Measurements from ENCODE around the gene MTMR2. TPM values are rescaled to one million over a fixed set of nuclear protein-coding genes. Genes with fewer than 3 reads are reported as not detected.

The MTMR2 gene
- polyA plus RNA-seq, 2 of the 4 experiments (the other 2 are of a cell fraction): 22.2 to 28.7 TPM

DNA sequence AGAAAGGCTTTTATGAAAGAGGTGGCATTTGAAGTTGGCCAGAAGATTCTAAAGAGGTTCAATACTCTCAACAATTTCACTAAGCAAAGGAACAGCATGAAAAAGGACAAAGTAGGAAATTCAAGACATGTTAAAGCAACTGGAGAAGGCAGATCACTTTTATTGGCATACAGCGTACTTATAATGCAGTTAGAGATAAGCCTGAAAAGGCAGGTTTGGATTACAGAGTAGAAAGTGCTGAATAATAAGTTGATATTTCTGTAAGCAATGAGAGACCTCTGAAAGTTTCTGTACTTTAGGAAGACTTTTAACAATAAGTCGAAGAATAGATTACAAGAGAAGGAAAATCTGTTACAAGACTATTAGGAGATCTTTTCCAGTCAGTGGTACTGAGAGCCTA lies 25.1 kb downstream of the MTMR2 start:
- CTCF ChIA-PET: no interaction called here
- ATAC-seq (no peak), FAIRE-seq (no peak), DNase-seq (ENCODE audit: low read depth in 1 of 2, low spot score in 1 of 2) (no peak)
- TF ChIP-seq KDM5A (IDR thresholded peaks at IDR 0.05) (no peak), ZSCAN20 (CRISPR knock-in tag; IDR thresholded peaks at IDR 0.05) (no peak), RFX5 (IDR thresholded peaks at IDR 0.05) (no peak), HDAC2 (IDR thresholded peaks at IDR 0.05) (no peak), RARB (CRISPR knock-in tag; IDR thresholded peaks at IDR 0.05) (no peak), NFE2L2 (conservative IDR thresholded peaks at IDR 0.05; ENCODE audit: low read length) (no peak), NPAS2 (CRISPR knock-in tag; IDR thresholded peaks at IDR 0.05; ENCODE audit: borderline replicate concordance) (no peak), RAD21 (conservative IDR thresholded peaks at IDR 0.05 in 1 of 2, IDR thresholded peaks at IDR 0.05 in 1 of 2) (no peak), CBX8 (IDR thresholded peaks at IDR 0.05) (no peak), BHLHE40 (IDR thresholded peaks at IDR 0.05; ENCODE audit: low read depth, low read length) (no peak), RNF2 (IDR thresholded peaks at IDR 0.05; ENCODE audit: borderline replicate concordance, low read depth) (no peak)
- TF ChIP-seq, protein P1, sequence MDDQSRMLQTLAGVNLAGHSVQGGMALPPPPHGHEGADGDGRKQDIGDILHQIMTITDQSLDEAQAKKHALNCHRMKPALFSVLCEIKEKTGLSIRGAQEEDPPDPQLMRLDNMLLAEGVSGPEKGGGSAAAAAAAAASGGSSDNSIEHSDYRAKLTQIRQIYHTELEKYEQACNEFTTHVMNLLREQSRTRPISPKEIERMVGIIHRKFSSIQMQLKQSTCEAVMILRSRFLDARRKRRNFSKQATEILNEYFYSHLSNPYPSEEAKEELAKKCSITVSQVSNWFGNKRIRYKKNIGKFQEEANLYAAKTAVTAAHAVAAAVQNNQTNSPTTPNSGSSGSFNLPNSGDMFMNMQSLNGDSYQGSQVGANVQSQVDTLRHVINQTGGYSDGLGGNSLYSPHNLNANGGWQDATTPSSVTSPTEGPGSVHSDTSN (IDR thresholded peaks at IDR 0.05): no peak
- TF ChIP-seq, protein P2, sequence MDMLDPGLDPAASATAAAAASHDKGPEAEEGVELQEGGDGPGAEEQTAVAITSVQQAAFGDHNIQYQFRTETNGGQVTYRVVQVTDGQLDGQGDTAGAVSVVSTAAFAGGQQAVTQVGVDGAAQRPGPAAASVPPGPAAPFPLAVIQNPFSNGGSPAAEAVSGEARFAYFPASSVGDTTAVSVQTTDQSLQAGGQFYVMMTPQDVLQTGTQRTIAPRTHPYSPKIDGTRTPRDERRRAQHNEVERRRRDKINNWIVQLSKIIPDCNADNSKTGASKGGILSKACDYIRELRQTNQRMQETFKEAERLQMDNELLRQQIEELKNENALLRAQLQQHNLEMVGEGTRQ (IDR thresholded peaks at IDR 0.05): no peak
- H3K4me1 ChIP-seq: no peaks in the 10 kb centered on the region
- H3K4me2 ChIP-seq: no peak overlapping the region
- no peak overlapping the region for H3K4me3 ChIP-seq
- 75% methylated on average over 2 of the region's 2 CpGs for WGBS (ENCODE audit: missing lambda C conversion rate)
- no peaks in the 10 kb centered on the region for H3K9me3 ChIP-seq
- POLR2A ChIA-PET: no interaction called here
- H3K27ac ChIP-seq: no peak overlapping the region

DNA sequence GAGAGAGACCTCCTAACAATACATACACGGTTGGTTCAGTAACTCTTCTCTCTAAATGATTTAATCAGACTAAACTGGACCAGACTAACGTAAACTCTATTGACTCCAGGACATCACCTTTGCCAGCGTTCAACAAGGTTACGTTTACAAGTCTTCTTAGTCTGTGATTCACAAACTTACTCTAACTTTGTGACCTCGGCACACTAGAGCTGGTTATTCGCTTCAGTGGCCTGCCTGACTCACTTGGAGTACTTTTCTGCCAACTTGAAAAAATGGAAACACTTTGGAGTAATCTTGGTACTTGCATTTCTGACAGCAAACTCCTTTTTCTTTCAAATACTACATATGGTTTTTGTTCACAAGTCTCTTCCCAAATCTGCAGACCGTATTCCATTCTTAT lies 26.2 kb downstream of the MTMR2 start:
- no peak for FAIRE-seq
- no peak for ATAC-seq

More for the DNA sequence above, 26.2 kb downstream of the MTMR2 start:
- DNase-seq (ENCODE audit: low read depth in 1 of 2, low spot score in 1 of 2): no peak
- ChIA-PET POLR2A (interaction anchor here (0.7 kb wide), 1 partner anchor 410 kb away, joined by 3 read pairs; no protein-coding TSS in a partner anchor), CTCF (no interaction called here)
- no peaks in the 10 kb centered on the region for H3K9me3 ChIP-seq
- no peaks in the 10 kb centered on the region for H3K4me1 ChIP-seq
- no peak for TF ChIP-seq KDM5A (IDR thresholded peaks at IDR 0.05)
- no peak for TF ChIP-seq CHD4 (IDR thresholded peaks at IDR 0.05; ENCODE audit: borderline replicate concordance)
- no peak for TF ChIP-seq MYC (IDR thresholded peaks at IDR 0.05; ENCODE audit: borderline replicate concordance, low read length)
- no peak for TF ChIP-seq RFX5 (IDR thresholded peaks at IDR 0.05)
- TF ChIP-seq, protein P3, sequence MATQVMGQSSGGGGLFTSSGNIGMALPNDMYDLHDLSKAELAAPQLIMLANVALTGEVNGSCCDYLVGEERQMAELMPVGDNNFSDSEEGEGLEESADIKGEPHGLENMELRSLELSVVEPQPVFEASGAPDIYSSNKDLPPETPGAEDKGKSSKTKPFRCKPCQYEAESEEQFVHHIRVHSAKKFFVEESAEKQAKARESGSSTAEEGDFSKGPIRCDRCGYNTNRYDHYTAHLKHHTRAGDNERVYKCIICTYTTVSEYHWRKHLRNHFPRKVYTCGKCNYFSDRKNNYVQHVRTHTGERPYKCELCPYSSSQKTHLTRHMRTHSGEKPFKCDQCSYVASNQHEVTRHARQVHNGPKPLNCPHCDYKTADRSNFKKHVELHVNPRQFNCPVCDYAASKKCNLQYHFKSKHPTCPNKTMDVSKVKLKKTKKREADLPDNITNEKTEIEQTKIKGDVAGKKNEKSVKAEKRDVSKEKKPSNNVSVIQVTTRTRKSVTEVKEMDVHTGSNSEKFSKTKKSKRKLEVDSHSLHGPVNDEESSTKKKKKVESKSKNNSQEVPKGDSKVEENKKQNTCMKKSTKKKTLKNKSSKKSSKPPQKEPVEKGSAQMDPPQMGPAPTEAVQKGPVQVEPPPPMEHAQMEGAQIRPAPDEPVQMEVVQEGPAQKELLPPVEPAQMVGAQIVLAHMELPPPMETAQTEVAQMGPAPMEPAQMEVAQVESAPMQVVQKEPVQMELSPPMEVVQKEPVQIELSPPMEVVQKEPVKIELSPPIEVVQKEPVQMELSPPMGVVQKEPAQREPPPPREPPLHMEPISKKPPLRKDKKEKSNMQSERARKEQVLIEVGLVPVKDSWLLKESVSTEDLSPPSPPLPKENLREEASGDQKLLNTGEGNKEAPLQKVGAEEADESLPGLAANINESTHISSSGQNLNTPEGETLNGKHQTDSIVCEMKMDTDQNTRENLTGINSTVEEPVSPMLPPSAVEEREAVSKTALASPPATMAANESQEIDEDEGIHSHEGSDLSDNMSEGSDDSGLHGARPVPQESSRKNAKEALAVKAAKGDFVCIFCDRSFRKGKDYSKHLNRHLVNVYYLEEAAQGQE (IDR thresholded peaks at IDR 0.05): no peak
- TF ChIP-seq TFCP2L1 (CRISPR knock-in tag; IDR thresholded peaks at IDR 0.05): no peak
- TF ChIP-seq HOXA7 (CRISPR knock-in tag; IDR thresholded peaks at IDR 0.05): no peak
- TF ChIP-seq FOSL2 (IDR thresholded peaks at IDR 0.05): no peak
- TF ChIP-seq FOSL2 (CRISPR knock-in tag; IDR thresholded peaks at IDR 0.05): no peak
- TF ChIP-seq, protein P4, sequence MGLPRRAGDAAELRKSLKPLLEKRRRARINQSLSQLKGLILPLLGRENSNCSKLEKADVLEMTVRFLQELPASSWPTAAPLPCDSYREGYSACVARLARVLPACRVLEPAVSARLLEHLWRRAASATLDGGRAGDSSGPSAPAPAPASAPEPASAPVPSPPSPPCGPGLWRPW (IDR thresholded peaks at IDR 0.05): no peak
- TF ChIP-seq NFE2L2 (conservative IDR thresholded peaks at IDR 0.05; ENCODE audit: low read length): no peak
- no peak for TF ChIP-seq JUN (IDR thresholded peaks at IDR 0.05)
- TF ChIP-seq, protein P5, sequence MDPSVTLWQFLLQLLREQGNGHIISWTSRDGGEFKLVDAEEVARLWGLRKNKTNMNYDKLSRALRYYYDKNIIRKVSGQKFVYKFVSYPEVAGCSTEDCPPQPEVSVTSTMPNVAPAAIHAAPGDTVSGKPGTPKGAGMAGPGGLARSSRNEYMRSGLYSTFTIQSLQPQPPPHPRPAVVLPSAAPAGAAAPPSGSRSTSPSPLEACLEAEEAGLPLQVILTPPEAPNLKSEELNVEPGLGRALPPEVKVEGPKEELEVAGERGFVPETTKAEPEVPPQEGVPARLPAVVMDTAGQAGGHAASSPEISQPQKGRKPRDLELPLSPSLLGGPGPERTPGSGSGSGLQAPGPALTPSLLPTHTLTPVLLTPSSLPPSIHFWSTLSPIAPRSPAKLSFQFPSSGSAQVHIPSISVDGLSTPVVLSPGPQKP (IDR thresholded peaks at IDR 0.05; ENCODE audit: low read depth, low read length): no peak
- H3K4me2 ChIP-seq: no peak overlapping the region
- H3K27ac ChIP-seq: no peak overlapping the region
- H3K4me3 ChIP-seq: no peak overlapping the region
- WGBS (ENCODE audit: missing lambda C conversion rate): 85% methylated on average over 7 of the region's 7 CpGs
